ENCODE measurements around the gene PANK4.

Gene PANK4

DNA sequence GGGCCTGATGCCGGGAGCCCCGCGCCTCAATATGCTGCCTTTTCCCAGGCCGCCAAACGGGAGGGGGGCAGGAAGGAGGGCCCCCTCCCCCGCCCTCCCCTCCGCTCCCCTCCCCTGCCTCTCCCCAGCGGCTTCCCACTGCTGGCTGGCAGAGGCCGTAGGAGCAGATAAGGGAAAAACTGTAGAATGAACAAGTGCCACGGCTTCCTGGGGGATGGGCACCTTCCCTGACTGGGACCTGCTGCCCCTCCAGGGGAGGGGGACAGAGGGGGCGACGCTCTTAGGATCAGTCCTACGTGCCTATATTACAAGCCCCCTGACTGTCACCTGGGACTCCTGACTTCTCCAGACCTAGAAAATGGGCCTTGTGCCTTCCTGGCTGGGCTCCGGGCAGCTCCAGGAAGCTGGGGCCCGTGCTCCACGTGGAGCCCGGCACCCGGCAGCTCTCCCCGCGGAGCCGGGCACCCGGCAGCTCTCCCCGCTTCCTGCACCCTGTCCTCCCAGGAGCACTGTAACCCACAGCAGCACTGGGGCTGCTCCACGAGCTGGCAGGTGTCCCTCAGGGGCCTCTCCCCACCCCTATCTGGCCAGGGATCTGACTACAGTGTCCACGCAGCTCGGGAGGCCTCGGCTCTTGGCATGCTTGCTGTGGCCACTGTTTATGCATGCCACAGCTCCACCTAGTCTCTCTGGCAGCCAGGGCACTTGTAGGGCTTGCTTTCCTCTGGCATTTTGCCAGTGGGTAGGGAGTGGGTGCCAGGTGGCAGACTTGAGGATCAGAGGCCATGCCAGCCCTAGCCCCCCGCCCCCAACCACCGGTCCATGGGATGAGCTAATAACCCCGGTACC is 4.3 kb upstream of the PANK4 start:
- TF ChIP-seq, protein P1, sequence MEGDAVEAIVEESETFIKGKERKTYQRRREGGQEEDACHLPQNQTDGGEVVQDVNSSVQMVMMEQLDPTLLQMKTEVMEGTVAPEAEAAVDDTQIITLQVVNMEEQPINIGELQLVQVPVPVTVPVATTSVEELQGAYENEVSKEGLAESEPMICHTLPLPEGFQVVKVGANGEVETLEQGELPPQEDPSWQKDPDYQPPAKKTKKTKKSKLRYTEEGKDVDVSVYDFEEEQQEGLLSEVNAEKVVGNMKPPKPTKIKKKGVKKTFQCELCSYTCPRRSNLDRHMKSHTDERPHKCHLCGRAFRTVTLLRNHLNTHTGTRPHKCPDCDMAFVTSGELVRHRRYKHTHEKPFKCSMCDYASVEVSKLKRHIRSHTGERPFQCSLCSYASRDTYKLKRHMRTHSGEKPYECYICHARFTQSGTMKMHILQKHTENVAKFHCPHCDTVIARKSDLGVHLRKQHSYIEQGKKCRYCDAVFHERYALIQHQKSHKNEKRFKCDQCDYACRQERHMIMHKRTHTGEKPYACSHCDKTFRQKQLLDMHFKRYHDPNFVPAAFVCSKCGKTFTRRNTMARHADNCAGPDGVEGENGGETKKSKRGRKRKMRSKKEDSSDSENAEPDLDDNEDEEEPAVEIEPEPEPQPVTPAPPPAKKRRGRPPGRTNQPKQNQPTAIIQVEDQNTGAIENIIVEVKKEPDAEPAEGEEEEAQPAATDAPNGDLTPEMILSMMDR (IDR thresholded peaks at IDR 0.05; ENCODE audit: unreplicated experiment in 3 of 3): no peak
- Mint-ChIP-seq H3K27me3 (ENCODE audit: low read depth) (peaks cover 78% of the 10 kb centered on the region), H3K36me3 (ENCODE audit: low read depth) (no peaks in the 10 kb centered on the region), H3K9me3 (no peaks in the 10 kb centered on the region), H3K4me1 (peaks cover 30% of the 10 kb centered on the region), H3K27ac (no peak overlapping the region), H3K4me3 (no peak overlapping the region)

DNA sequence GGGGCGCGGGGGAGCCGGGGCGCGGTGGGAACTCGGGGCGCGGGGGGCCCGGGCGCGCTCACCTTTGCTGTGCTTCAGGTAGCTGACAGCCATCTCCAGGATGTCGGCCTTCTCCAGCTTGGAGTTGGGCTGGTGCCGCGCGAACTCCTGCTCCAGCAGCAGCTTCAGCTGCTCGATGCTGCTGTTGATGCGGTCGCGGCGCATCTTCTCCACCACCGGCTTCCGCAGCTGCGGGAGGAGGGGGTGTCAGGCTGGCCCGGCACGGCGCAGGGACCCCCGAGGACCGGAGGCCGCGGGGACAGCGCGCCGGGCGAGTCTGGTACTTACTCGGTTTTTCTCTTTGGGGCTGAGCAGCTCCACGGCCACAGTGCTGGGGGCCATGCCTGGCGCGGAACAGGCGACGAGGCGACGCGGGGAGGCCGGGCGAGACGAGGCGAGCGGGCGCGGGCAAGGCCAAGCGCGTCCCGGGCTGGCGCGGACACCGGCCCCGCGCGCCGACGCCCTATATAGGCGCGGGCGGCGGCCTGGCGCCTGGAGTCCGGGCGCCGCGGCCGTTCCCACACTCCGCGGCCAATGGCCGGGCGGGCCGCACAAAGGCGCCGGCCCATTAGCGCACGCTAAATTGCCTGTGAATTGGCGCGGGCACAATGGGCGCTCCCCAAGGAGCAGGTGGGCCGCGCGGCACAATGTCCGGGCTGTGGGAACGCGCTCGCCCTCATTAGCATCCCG is 3.6 kb upstream of the PANK4 start, which contains the start of gene HES5:
HES5 (minus strand) TSS at position 480 of the 729 bp plus-strand sequence; CDS start at position 381, 99 bp downstream.
- H3K27me3 Mint-ChIP-seq (ENCODE audit: low read depth): peaks cover 74% of the 10 kb centered on the region
- no peaks in the 10 kb centered on the region for H3K9me3 Mint-ChIP-seq
- TF ChIP-seq, protein P1 (IDR thresholded peaks at IDR 0.05; ENCODE audit: unreplicated experiment in 3 of 3): no peak
- no peaks in the 10 kb centered on the region for H3K36me3 Mint-ChIP-seq (ENCODE audit: low read depth)
- H3K4me1 Mint-ChIP-seq: peaks cover 32% of the 10 kb centered on the region
- H3K27ac Mint-ChIP-seq: no peak within 1 kb of the TSS
- peak within 1 kb of the TSS; percentile 34 to 52 (median 50) for H3K4me3 Mint-ChIP-seq

DNA sequence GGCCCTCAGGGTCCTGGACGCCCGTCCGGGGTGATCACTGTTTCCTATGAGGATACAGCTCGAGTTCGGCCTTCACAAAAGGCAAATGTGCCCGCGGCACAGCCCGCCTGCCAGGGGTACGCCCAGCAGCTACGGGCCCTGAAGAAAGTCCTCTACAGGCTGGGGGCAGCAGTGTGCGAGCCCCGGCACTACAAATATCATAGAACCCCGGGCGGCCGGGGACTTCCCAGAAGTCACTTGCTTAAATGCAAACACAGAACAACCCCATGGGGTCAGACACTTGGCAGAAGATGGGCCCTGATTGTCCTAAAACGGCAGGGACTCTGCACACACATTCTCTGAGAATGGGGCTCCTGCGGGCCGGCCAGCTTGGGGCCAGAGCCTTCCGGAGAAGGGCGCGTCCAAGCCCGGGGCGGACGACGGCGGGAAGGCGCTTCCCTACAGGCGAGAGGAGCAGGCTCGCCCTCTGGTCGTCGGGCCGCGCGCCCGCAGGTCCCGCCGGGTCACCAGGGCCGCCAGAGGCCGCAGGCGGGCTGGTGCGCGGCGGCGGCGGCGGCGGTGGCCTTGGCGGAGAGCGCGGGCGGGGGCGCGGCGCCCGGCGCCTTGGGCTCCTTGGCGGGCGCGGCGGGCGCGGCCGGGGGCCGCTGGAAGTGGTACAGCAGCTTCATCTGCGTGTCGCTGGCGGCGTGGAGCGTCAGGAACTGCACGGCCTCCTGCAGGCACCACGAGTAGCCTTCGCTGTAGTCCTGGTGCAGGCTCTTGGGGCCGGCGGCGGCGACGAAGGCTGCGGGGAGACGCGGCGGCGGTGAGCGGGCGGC is 2.8 kb upstream of the PANK4 start:
- Mint-ChIP-seq H3K9me3 (no peaks in the 10 kb centered on the region), H3K36me3 (ENCODE audit: low read depth) (no peaks in the 10 kb centered on the region), H3K4me3 (peak overlapping the region; percentile 34 to 52 (median 50)), H3K4me1 (peaks cover 35% of the 10 kb centered on the region), H3K27ac (no peak overlapping the region), H3K27me3 (ENCODE audit: low read depth) (peaks cover 69% of the 10 kb centered on the region)
- TF ChIP-seq, protein P1 (IDR thresholded peaks at IDR 0.05; ENCODE audit: unreplicated experiment in 3 of 3): no peak

DNA sequence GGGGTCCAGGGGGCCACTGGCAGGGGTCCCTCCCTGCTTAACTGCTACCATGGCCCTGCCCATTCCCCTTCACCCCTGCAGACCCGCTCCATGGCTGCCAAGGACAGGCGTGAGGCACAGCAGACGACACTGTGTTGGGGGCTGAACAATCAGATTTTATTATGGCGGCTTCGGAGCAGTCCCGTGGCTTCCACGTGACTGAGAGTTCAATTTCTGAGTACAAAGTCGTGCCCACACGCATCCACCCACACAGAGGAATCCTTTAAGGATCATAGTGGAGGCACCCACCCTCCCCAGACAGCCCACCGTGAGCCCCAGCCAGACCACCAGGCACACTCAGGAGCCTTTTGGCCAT is 2.2 kb upstream of the PANK4 start:
- peak overlapping the region in 1 of 3 experiments; percentile 40 for H3K4me3 Mint-ChIP-seq
- no peaks in the 10 kb centered on the region for H3K9me3 Mint-ChIP-seq
- H3K36me3 Mint-ChIP-seq (ENCODE audit: low read depth): no peaks in the 10 kb centered on the region
- H3K4me1 Mint-ChIP-seq: peaks cover 35% of the 10 kb centered on the region
- H3K27ac Mint-ChIP-seq: no peak overlapping the region
- H3K27me3 Mint-ChIP-seq (ENCODE audit: low read depth): peaks cover 64% of the 10 kb centered on the region
- TF ChIP-seq, protein P1 (IDR thresholded peaks at IDR 0.05; ENCODE audit: unreplicated experiment in 3 of 3): no peak

DNA sequence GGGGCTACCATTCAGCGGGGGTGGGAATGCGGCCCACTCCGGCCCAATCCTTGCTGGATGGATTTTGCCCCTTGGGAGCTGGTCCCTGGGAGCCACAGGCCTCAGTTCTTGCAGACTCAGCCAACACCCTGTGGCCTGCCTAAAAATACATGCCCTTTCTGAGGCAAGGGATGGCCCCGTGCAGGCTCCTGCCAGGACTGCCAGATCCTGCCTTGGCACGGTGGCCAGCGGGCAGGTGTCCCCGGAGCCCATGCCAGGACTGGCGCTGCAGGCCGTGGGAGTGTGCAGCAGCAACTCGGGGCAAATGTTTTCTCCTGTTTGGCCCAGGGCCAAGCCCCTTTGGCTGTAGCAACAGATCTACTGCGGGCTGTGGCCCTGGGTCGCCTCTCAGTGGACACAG is 1.6 kb upstream of the PANK4 start:
- TF ChIP-seq, protein P1 (IDR thresholded peaks at IDR 0.05; ENCODE audit: unreplicated experiment in 3 of 3): no peak
- H3K9me3 Mint-ChIP-seq: no peaks in the 10 kb centered on the region
- H3K4me3 Mint-ChIP-seq: no peak overlapping the region
- no peak overlapping the region for H3K27ac Mint-ChIP-seq
- H3K27me3 Mint-ChIP-seq (ENCODE audit: low read depth): peaks cover 58% of the 10 kb centered on the region
- H3K36me3 Mint-ChIP-seq (ENCODE audit: low read depth): no peaks in the 10 kb centered on the region
- H3K4me1 Mint-ChIP-seq: peaks cover 30% of the 10 kb centered on the region
